ENCODE results near the gene PRR30.

Gene PRR30

GRCh38 chr2:27095745-27096651 lies 43.2 kb downstream of the PRR30 start:
- peak; percentile 57 to 73 for DNase-seq

- no peak for DNase-seq
Measured at GRCh38 chr2:27095427-27095744, 43.8 kb downstream of the PRR30 start.

GRCh38 chr2:27094353-27094984 lies 44.7 kb downstream of the PRR30 start:
- no peak for DNase-seq

- no peak for DNase-seq
Measured at GRCh38 chr2:27093430-27094352, 45.5 kb downstream of the PRR30 start.

GRCh38 chr2:27092696-27093429 lies 46.3 kb downstream of the PRR30 start:
- DNase-seq: no peak

GRCh38 chr2:27091746-27092695 lies 47.2 kb downstream of the PRR30 start:
- no peak for DNase-seq

DNA sequence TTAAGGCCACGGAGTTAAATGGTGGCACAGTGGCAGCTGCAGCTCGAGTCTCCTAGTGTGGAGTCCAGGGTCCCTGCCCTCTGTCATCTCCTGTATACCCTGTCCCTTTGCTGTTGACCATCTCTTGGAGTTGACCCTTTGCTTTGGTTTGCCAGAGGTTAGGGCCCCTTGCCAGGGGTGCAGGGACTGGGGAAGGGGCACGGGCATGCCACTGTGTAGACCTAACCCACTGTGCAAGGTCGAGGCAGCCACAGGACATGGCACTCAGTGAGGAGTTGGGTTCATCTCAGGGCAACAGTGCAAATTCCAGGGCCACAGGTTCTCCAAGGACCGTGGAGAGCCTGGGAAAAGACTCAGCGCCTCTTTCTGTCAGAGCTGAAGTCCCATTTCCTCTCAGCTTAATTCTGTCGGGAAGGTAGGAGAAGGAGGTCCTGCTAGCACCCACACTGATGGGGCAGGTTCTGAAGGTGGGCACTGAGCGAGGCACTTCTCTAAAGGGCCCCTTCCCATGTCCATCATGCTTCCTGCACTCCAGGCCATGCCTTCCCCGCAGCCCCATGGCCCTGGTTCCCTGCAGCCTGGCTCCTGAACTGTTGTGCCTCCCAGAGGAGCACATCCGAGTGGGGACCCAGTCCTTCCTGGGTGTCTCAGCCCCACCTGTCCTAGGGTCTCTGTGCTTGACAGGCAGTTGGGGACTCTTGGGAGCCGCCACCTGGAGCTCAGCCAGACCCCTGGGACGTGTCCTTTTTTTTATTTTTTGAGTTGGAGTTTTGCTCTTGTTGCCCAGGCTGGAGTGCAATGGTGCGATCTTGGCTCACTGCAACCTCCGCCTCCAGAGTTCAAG lies 49.9 kb downstream of the PRR30 start:
- DNase-seq: no peak

DNA sequence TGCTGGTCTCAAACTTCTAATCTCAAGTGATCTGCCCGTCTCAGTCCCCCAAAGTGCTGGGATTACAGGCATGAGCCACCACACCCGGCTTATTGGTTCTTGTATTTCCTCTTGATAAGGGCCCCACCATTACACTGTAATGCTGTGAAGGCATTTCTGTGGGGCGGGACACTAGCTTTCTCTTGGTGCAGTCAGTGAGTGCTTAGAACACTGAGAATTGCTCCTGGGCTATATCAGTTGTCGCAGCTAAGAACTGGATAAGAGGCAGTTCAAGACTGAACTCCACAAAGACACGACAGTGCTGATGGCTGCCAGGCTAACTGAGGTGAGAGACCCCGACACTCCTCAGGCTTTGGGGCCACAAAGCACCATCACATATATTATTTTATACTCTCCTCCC lies 50.6 kb downstream of the PRR30 start:
- no peak for DNase-seq

- DNase-seq: no peak
Measured at GRCh38 chr2:27087823-27088410, 51.3 kb downstream of the PRR30 start.

All from Kasumi-1 (cell line).